HepG2 (cell line): ENCODE measurements around the gene ACADSB. TPM values are rescaled to one million over a fixed set of nuclear protein-coding genes. Genes with fewer than 3 reads are reported as not detected.

Source experiments
- EEA1 ChIP-seq: sonication (generic); formaldehyde crosslinking; IDR thresholded peaks from 2 replicates; pipeline ENCODE4 v1.5.1; 2020; ENCODE audit warnings: mild to moderate bottlenecking, missing genetic modification reagents, borderline replicate concordance
- EED ChIP-seq: sonication (generic); formaldehyde crosslinking; IDR thresholded peaks from 2 replicates; pipeline ENCODE4 v1.5.0; 2020; ENCODE audit warnings: mild to moderate bottlenecking, missing genetic modification reagents
- GABPA ChIP-seq, 2 experiments: IDR thresholded peaks; 2 replicates each; pipeline ENCODE4 v1.6.1; 2011 to 2016; ENCODE audit warnings: low read depth in 2 of 2, low read length in 1 of 2, missing biosample characterization in 1 of 2, missing genetic modification characterization in 1 of 2
- GATAD1 ChIP-seq: IDR thresholded peaks from 2 replicates; pipeline ENCODE4 v1.6.1; 2016; ENCODE audit warnings: missing genetic modification reagents, missing compliant biosample characterization
- HNRNPL ChIP-seq: fragments of 200-400 bp; formaldehyde crosslinking; IDR thresholded peaks from 2 replicates; pipeline ENCODE4 v1.6.1; 2017; ENCODE audit warnings: mild to moderate bottlenecking, low read depth, low read length
- HNRNPUL1 ChIP-seq: fragments of 200-400 bp; formaldehyde crosslinking; IDR thresholded peaks from 2 replicates; pipeline ENCODE4 v1.6.1; 2017; ENCODE audit warnings: low read depth, mild to moderate bottlenecking, low read length, moderate library complexity
- IKZF4 ChIP-seq: sonication (generic); formaldehyde crosslinking; IDR thresholded peaks from 2 replicates; pipeline ENCODE4 v1.5.1; 2020; ENCODE audit warnings: borderline replicate concordance, mild to moderate bottlenecking, low read depth, missing genetic modification reagents; ENCODE audit errors: not compliant biosample characterization
- KDM5A ChIP-seq: fragments of 200-600 bp; sonication (generic); IDR thresholded peaks from 2 replicates; pipeline ENCODE4 v1.7.0; 2018; ENCODE audit warnings: antibody characterized with exemption, mild to moderate bottlenecking, low read length, borderline replicate concordance
- MEIS1 ChIP-seq: sonication (generic); formaldehyde crosslinking; IDR thresholded peaks from 2 replicates; pipeline ENCODE4 v1.9.0; 2021; ENCODE audit warnings: mild to moderate bottlenecking, missing genetic modification reagents, moderate library complexity, borderline replicate concordance
- MYC ChIP-seq: sonication (generic); formaldehyde crosslinking; IDR thresholded peaks from 2 replicates; pipeline ENCODE4 v1.9.0; 2021; ENCODE audit warnings: missing genetic modification reagents, borderline replicate concordance
- NCOA2 ChIP-seq: sonication (generic); formaldehyde crosslinking; IDR thresholded peaks from 2 replicates; pipeline ENCODE4 v1.8.0; 2022; ENCODE audit warnings: inconsistent platforms
- NFE2 ChIP-seq: sonication (generic); formaldehyde crosslinking; IDR thresholded peaks from 2 replicates; pipeline ENCODE4 v1.4.0; 2020; ENCODE audit warnings: missing genetic modification reagents
- NR2C2 ChIP-seq: sonication (generic); formaldehyde crosslinking; IDR thresholded peaks from 2 replicates; pipeline ENCODE4 v1.4.0; 2020; ENCODE audit warnings: missing genetic modification reagents, mild to moderate bottlenecking, moderate library complexity, borderline replicate concordance
- SATB2 ChIP-seq: sonication (generic); formaldehyde crosslinking; IDR thresholded peaks from 2 replicates; pipeline ENCODE4 v1.5.0; 2020; ENCODE audit warnings: missing genetic modification reagents
- SPEN ChIP-seq: sonication (generic); formaldehyde crosslinking; IDR thresholded peaks from 2 replicates; pipeline ENCODE4 v1.5.1; 2020; ENCODE audit warnings: low read depth, mild to moderate bottlenecking, missing genetic modification reagents
- SRSF9 ChIP-seq: fragments of 200-400 bp; formaldehyde crosslinking; IDR thresholded peaks from 2 replicates; pipeline ENCODE4 v1.6.1; 2018; ENCODE audit warnings: borderline replicate concordance, mild to moderate bottlenecking, low read depth, low read length; ENCODE audit not compliant: insufficient read depth, poor library complexity, severe bottlenecking
- TRIM24 ChIP-seq: sonication (generic); formaldehyde crosslinking; IDR thresholded peaks from 2 replicates; pipeline ENCODE4 v1.8.0; 2022; ENCODE audit warnings: mild to moderate bottlenecking, missing genetic modification reagents
- ZBTB20 ChIP-seq: sonication (generic); formaldehyde crosslinking; IDR thresholded peaks from 2 replicates; pipeline ENCODE4 v1.8.1; 2023; ENCODE audit warnings: missing genetic modification reagents, low read depth, mild to moderate bottlenecking, borderline replicate concordance
- ZKSCAN1 ChIP-seq: fragments of 150-350 bp; IDR thresholded peaks from 2 replicates; pipeline ENCODE4 v1.6.1; 2014; ENCODE audit warnings: low read length
- ZMYM2 ChIP-seq: sonication (generic); formaldehyde crosslinking; IDR thresholded peaks from 2 replicates; pipeline ENCODE4 v1.8.0; 2022; ENCODE audit warnings: mild to moderate bottlenecking, missing genetic modification reagents
- ZNF20 ChIP-seq: sonication (generic); formaldehyde crosslinking; IDR thresholded peaks from 2 replicates; pipeline ENCODE4 v1.4.0; 2020; ENCODE audit warnings: mild to moderate bottlenecking, moderate library complexity, missing genetic modification reagents
- ZNF317 ChIP-seq: sonication (generic); formaldehyde crosslinking; IDR thresholded peaks from 2 replicates; pipeline ENCODE4 v1.5.0; 2020; ENCODE audit warnings: mild to moderate bottlenecking, missing genetic modification reagents
- ZNF331 ChIP-seq: sonication (generic); formaldehyde crosslinking; IDR thresholded peaks from 2 replicates; pipeline ENCODE4 v1.4.0; 2020; ENCODE audit warnings: missing genetic modification reagents
- ZNF337 ChIP-seq: sonication (generic); formaldehyde crosslinking; IDR thresholded peaks from 2 replicates; pipeline ENCODE4 v1.5.1; 2020; ENCODE audit warnings: missing genetic modification reagents, low read depth, mild to moderate bottlenecking, borderline replicate concordance
- ZNF496 ChIP-seq: sonication (generic); formaldehyde crosslinking; IDR thresholded peaks from 2 replicates; pipeline ENCODE4 v1.8.1; 2023; ENCODE audit warnings: mild to moderate bottlenecking, moderate library complexity, missing genetic modification reagents; ENCODE audit not compliant: insufficient replicate concordance
- ZNF546 ChIP-seq: sonication (generic); formaldehyde crosslinking; conservative IDR thresholded peaks from 2 replicates; pipeline ENCODE4 v1.8.1; 2023; ENCODE audit warnings: mild to moderate bottlenecking, missing genetic modification reagents
- ZNF570 ChIP-seq: sonication (generic); formaldehyde crosslinking; IDR thresholded peaks from 2 replicates; pipeline ENCODE4 v1.4.0; 2020; ENCODE audit warnings: mild to moderate bottlenecking, missing genetic modification reagents, borderline replicate concordance
- ZNF670 ChIP-seq: sonication (generic); formaldehyde crosslinking; IDR thresholded peaks from 2 replicates; pipeline ENCODE4 v1.8.0; 2022; ENCODE audit warnings: mild to moderate bottlenecking, missing genetic modification reagents, borderline replicate concordance
- ZNF768 ChIP-seq: sonication (generic); formaldehyde crosslinking; IDR thresholded peaks from 2 replicates; pipeline ENCODE4 v1.4.0; 2020; ENCODE audit warnings: missing genetic modification reagents
- polyA plus RNA-seq, 8 experiments: library from polyadenylated mRNA; depleted of rRNA in 3 of 8; stranded (reverse) in 7 of 8; unstranded in 1 of 8; fragments of >200 nt; fragmentation: Illumina TruSeq in 4 of 8; extraction: Trizol in 4 of 8; gene quantifications; 2 replicates each; pipeline versions ENCODE4 v1.2.1 to v1.2.3, GENCODE V29; 2011 to 2016; ENCODE audit warnings: low read depth in 4 of 8, missing spikeins in 1 of 8, mixed read lengths in 1 of 8; ENCODE audit not compliant: insufficient read depth in 1 of 8
- total RNA-seq, 5 experiments: library from RNA; depleted of rRNA; stranded (reverse); fragments of >200 nt; fragmentation: Illumina TruSeq; extraction: Trizol; gene quantifications; 2 replicates each; pipeline ENCODE4 v1.2.3, GENCODE V29; 2016; ENCODE audit warnings: low read depth in 1 of 5
- TF ChIP-seq, protein P1 (sequence below): sonication (generic); formaldehyde crosslinking; IDR thresholded peaks from 2 replicates; pipeline ENCODE4 v1.9.0; 2021; ENCODE audit warnings: missing genetic modification reagents, mild to moderate bottlenecking, borderline replicate concordance
- TF ChIP-seq, protein P2 (sequence below): sonication (generic); formaldehyde crosslinking; IDR thresholded peaks from 2 replicates; pipeline ENCODE4 v1.8.1; 2023; ENCODE audit warnings: missing genetic modification reagents, mild to moderate bottlenecking, borderline replicate concordance

ACADSB gene
- total and polyA plus RNA-seq, 2 of the 13 experiments (the other 11 are each of a cell fraction or from before 2014, with no cell fraction given), result 80.0 to 87.6 TPM

DNA sequence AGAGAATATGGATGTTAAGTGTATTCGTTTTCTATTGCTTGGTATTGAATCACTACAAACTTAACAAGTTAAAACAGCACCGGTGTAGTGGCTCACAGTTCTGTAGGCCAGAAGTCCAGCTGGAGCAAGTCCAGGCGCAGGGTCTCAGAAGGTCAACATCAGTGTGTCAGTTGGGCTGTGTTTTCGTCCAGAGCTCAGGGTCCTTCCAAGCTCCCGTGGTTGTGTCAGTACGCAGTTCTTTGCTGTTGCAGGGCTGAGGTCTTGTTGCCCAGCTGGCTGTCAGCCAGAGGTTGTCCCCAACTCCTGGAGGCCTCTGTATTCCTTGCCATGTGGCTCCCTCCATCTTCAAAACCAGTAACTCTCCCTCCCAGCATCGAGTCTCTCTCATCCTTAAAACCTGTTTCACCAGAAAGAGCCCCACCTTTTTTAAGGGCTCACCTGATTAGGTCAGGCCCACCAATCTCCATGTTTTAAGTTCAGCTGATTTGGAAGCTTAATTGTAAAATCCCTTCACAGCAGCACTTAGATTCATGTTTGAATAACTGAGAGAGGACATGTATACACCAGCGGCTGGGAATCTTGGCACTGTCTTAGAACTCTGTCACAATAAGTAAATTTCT, 26.8 kb downstream of the ACADSB start (continued):
- TF ChIP-seq, protein P1, sequence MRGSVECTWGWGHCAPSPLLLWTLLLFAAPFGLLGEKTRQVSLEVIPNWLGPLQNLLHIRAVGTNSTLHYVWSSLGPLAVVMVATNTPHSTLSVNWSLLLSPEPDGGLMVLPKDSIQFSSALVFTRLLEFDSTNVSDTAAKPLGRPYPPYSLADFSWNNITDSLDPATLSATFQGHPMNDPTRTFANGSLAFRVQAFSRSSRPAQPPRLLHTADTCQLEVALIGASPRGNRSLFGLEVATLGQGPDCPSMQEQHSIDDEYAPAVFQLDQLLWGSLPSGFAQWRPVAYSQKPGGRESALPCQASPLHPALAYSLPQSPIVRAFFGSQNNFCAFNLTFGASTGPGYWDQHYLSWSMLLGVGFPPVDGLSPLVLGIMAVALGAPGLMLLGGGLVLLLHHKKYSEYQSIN (CRISPR knock-in tag), result no peak
- TF ChIP-seq GATAD1 (CRISPR knock-in tag) (no peak), ZNF670 (CRISPR knock-in tag) (no peak), GABPA (IDR thresholded peaks at IDR 0.05; ENCODE audit: low read depth, low read length) (no peak), GABPA (CRISPR knock-in tag; IDR thresholded peaks at IDR 0.05; ENCODE audit: low read depth) (no peak), NFE2 (CRISPR knock-in tag) (no peak), TRIM24 (no peak), EED (no peak), SPEN (peak; percentile 70; the same call in 1 of the 2 replicates), NCOA2 (CRISPR knock-in tag) (peak; percentile 62), ZNF20 (peak; percentile 98), MYC (CRISPR knock-in tag) (peak; percentile 44; the same call in 1 of the 2 replicates), ZNF317 (0 out of 2 replicates have a peak, but pooled peaks have one; percentile 31), IKZF4 (CRISPR knock-in tag) (no peak), MEIS1 (CRISPR knock-in tag) (no peak), ZNF496 (CRISPR knock-in tag) (no peak), HNRNPUL1 (no peak), SATB2 (CRISPR knock-in tag) (no peak), ZNF570 (CRISPR knock-in tag) (no peak), NR2C2 (CRISPR knock-in tag) (peak; percentile 8; the same call in 1 of the 2 replicates), SRSF9 (no peak), ZNF768 (CRISPR knock-in tag) (no peak), KDM5A (no peak), ZNF546 (no peak), ZBTB20 (CRISPR knock-in tag) (peak; percentile 63; the same call in 1 of the 2 replicates), EEA1 (no peak), ZNF337 (CRISPR knock-in tag) (no peak), ZMYM2 (CRISPR knock-in tag) (no peak), ZNF331 (CRISPR knock-in tag) (no peak), HNRNPL (no peak), ZKSCAN1 (no peak)
- TF ChIP-seq, protein P2, sequence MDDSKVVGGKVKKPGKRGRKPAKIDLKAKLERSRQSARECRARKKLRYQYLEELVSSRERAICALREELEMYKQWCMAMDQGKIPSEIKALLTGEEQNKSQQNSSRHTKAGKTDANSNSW (CRISPR knock-in tag), result no peak
